Activated CD8-positive, alpha-beta T cell treated with anti-CD3 and anti-CD28 coated beads for 36 hours (primary cell): ENCODE results near the gene MTG2. TPM values are rescaled to one million over a fixed set of nuclear protein-coding genes. Genes with fewer than 3 reads are reported as not detected.

ENCODE experiments used
- ATAC-seq: fragments of 200-7000 bp; cut with Tn5 transposase; one replicate; pipeline ENCODE4 v1.10.0; 2021; ENCODE audit warnings: mild to moderate bottlenecking, moderate library complexity
- CTCF ChIA-PET: fragments of 350-600 bp; sonication (Branson Sonifier 250); formaldehyde crosslinking; loops from one replicate; lab custom pipeline; 2021; ENCODE audit warnings: antibody characterized with exemption; lab: Charles Lee
- POLR2A ChIA-PET: fragments of 350-600 bp; sonication (Branson Sonifier 250); formaldehyde crosslinking; loops from one replicate; lab custom pipeline; 2021; ENCODE audit warnings: antibody characterized with exemption; lab: Charles Lee
- DNase-seq: peaks from one replicate; pipeline ENCODE4 v3.0.0-alpha.2; 2020
- H3K27ac Mint-ChIP-seq: one replicate; pipeline ENCODE4 v1.8.0; 2021; ENCODE audit warnings: mild to moderate bottlenecking, mixed read lengths
- H3K27me3 Mint-ChIP-seq: one replicate; pipeline ENCODE4 v1.8.0; 2021; ENCODE audit warnings: mixed read lengths
- H3K36me3 Mint-ChIP-seq: one replicate; pipeline ENCODE4 v1.8.0; 2021; ENCODE audit warnings: low read depth, mixed read lengths
- H3K4me1 Mint-ChIP-seq: one replicate; pipeline ENCODE4 v1.8.0; 2021; ENCODE audit warnings: low read depth, mixed read lengths
- H3K4me3 Mint-ChIP-seq: one replicate; pipeline ENCODE4 v1.8.0; 2021; ENCODE audit warnings: mild to moderate bottlenecking, moderate library complexity, mixed read lengths
- H3K9me3 Mint-ChIP-seq: one replicate; pipeline ENCODE4 v1.8.0; 2021; ENCODE audit warnings: mixed read lengths
- CTCF ChIP-seq: fragments of 200-600 bp; IDR thresholded peaks from one replicate; pipeline ENCODE4 v1.8.0; 2022; ENCODE audit warnings: antibody characterized with exemption, mild to moderate bottlenecking
- intact Hi-C: fragments of 100-400 bp; cut with micrococcal nuclease; formaldehyde crosslinking; loops from one replicate; pipeline ENCODE4 v1.10.0; 2022
- total RNA-seq, 2 experiments: library from RNA; stranded (reverse); gene quantifications; one replicate each; pipeline ENCODE4 v1.2.3, GENCODE V29; 2021

The MTG2 gene
- total RNA-seq, 2 experiments from 2014 or later, result 36.5 to 40.5 TPM

GRCh38 chr20:62159839-62160238, 23.0 kb upstream of the MTG2 start:
- DNase-seq, result peak; percentile 86
- Mint-ChIP-seq H3K36me3 (peaks cover 13% of the 10 kb centered on the region), H3K27me3 (no peaks in the 10 kb centered on the region), H3K4me1 (peaks cover 22% of the 10 kb centered on the region), H3K4me3 (no peak overlapping the region), H3K9me3 (no peaks in the 10 kb centered on the region), H3K27ac (no peak overlapping the region)
- ChIA-PET POLR2A (no interaction called here), CTCF (no interaction called here)
- peak; percentile 70 for ATAC-seq
- no peak for TF ChIP-seq CTCF
- intact Hi-C loops, result no loop called here

GRCh38 chr20:62160253-62160652, 22.6 kb upstream of the MTG2 start:
- H3K4me3 Mint-ChIP-seq, result no peak overlapping the region
- ChIA-PET CTCF (no interaction called here), POLR2A (no interaction called here)
- ATAC-seq (no peak), DNase-seq (no peak)
- H3K9me3 Mint-ChIP-seq, result no peaks in the 10 kb centered on the region
- TF ChIP-seq CTCF, result no peak
- intact Hi-C loops, result no loop called here
- peaks cover 13% of the 10 kb centered on the region for H3K36me3 Mint-ChIP-seq
- no peak overlapping the region for H3K27ac Mint-ChIP-seq
- H3K4me1 Mint-ChIP-seq, result peaks cover 22% of the 10 kb centered on the region
- H3K27me3 Mint-ChIP-seq, result no peaks in the 10 kb centered on the region

- H3K27ac Mint-ChIP-seq, result no peak overlapping the region
- H3K36me3 Mint-ChIP-seq, result peaks cover 17% of the 10 kb centered on the region
- no peaks in the 10 kb centered on the region for H3K27me3 Mint-ChIP-seq
- no peaks in the 10 kb centered on the region for H3K9me3 Mint-ChIP-seq
- H3K4me1 Mint-ChIP-seq, result peaks cover 22% of the 10 kb centered on the region
- no peak for TF ChIP-seq CTCF
- ChIA-PET CTCF (no interaction called here), POLR2A (no interaction called here)
- intact Hi-C loops, result no loop called here
- no peak for DNase-seq
- ATAC-seq, result no peak
- no peak overlapping the region for H3K4me3 Mint-ChIP-seq
Observed at GRCh38 chr20:62160876-62161275, 22.0 kb upstream of the MTG2 start.

DNA sequence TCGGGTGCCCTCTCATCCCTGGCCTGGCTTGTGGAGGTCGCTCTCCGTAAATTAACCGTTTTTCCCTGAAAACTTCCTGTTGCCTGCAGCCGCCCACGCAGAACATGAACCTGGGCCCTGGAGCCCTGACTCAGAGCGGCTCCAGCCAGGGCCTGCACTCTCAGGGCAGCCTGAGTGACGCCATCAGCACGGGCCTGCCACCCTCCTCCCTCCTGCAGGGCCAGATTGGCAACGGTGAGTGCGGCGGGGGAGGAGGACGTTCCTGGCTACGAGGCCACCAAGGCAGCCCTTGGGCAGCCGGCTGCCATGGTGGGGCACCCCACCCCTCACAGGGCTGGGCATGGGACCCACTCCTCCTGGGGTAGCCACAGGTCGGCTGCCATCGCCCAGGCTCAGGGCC, 21.5 kb upstream of the MTG2 start:
- peaks cover 20% of the 10 kb centered on the region for H3K4me1 Mint-ChIP-seq
- no peaks in the 10 kb centered on the region for H3K9me3 Mint-ChIP-seq
- peaks cover 17% of the 10 kb centered on the region for H3K36me3 Mint-ChIP-seq
- ChIA-PET POLR2A (no interaction called here), CTCF (no interaction called here)
- no peaks in the 10 kb centered on the region for H3K27me3 Mint-ChIP-seq
- H3K4me3 Mint-ChIP-seq, result no peak overlapping the region
- no peak overlapping the region for H3K27ac Mint-ChIP-seq
- no peak for ATAC-seq
- no peak for TF ChIP-seq CTCF
- intact Hi-C loops, result no loop called here
- DNase-seq, result no peak

- no peaks in the 10 kb centered on the region for H3K27me3 Mint-ChIP-seq
- H3K4me1 Mint-ChIP-seq, result peaks cover 12% of the 10 kb centered on the region
- H3K36me3 Mint-ChIP-seq, result peaks cover 17% of the 10 kb centered on the region
- ATAC-seq (no peak), DNase-seq (no peak)
- ChIA-PET CTCF (no interaction called here), POLR2A (no interaction called here)
- intact Hi-C loops, result no loop called here
- no peaks in the 10 kb centered on the region for H3K9me3 Mint-ChIP-seq
- no peak overlapping the region for H3K27ac Mint-ChIP-seq
- H3K4me3 Mint-ChIP-seq, result no peak overlapping the region
- no peak for TF ChIP-seq CTCF
Observed at GRCh38 chr20:62162765-62163484, 19.9 kb upstream of the MTG2 start.
